H9 (cell line): ENCODE data around the gene RBM33. TPM values are rescaled to one million over a fixed set of nuclear protein-coding genes. Genes with fewer than 3 reads are reported as not detected.

Experiments used
- DNase-seq: peaks from one replicate; pipeline ENCODE4 v3.0.0-alpha.2; 2017
- H2AFZ ChIP-seq: one replicate; pipeline ENCODE4 v1.6.1; 2013; ENCODE audit warnings: mild to moderate bottlenecking, low read length, control low read depth, moderate library complexity
- H2AK5ac ChIP-seq: 2 replicates; pipeline ENCODE4 v1.6.1; 2013; ENCODE audit warnings: low read length, control low read depth, mixed read lengths; ENCODE audit not compliant: insufficient read length
- H2BK120ac ChIP-seq: one replicate; pipeline ENCODE4 v1.6.1; 2013; ENCODE audit warnings: low read depth, mild to moderate bottlenecking, low read length, control low read depth, inconsistent platforms; ENCODE audit not compliant: poor library complexity, severe bottlenecking
- H2BK12ac ChIP-seq: 2 replicates; pipeline ENCODE4 v1.6.1; 2013; ENCODE audit warnings: low read length, control low read depth, mixed read lengths, low read depth; ENCODE audit not compliant: insufficient read length
- H2BK15ac ChIP-seq: 2 replicates; pipeline ENCODE4 v1.6.1; 2013; ENCODE audit warnings: low read depth, low read length, control low read depth
- H2BK20ac ChIP-seq: one replicate; pipeline ENCODE4 v1.6.1; 2013; ENCODE audit warnings: low read depth, mild to moderate bottlenecking, low read length, control low read depth, inconsistent platforms; ENCODE audit not compliant: poor library complexity, severe bottlenecking
- H2BK5ac ChIP-seq: 2 replicates; pipeline ENCODE4 v1.6.1; 2013; ENCODE audit warnings: low read length, control low read depth, mixed read lengths; ENCODE audit not compliant: insufficient read length
- H3K14ac ChIP-seq: 2 replicates; pipeline ENCODE4 v1.6.1; 2013; ENCODE audit warnings: low read length, control low read depth; ENCODE audit not compliant: insufficient read depth
- H3K18ac ChIP-seq: 2 replicates; pipeline ENCODE4 v1.6.1; 2013; ENCODE audit warnings: low read depth, mild to moderate bottlenecking, mixed read lengths, low read length, control low read depth; ENCODE audit not compliant: insufficient read length
- H3K23ac ChIP-seq: 2 replicates; pipeline ENCODE4 v1.6.1; 2013; ENCODE audit warnings: low read length, control low read depth, mixed read lengths, low read depth; ENCODE audit not compliant: insufficient read length
- H3K23me2 ChIP-seq: 2 replicates; pipeline ENCODE4 v1.6.1; 2013; ENCODE audit warnings: low read depth, mild to moderate bottlenecking, mixed read lengths, low read length, control low read depth; ENCODE audit not compliant: insufficient read length, poor library complexity, severe bottlenecking
- H3K27ac ChIP-seq: 2 replicates; pipeline ENCODE4 v1.5.1; 2013; ENCODE audit warnings: low read length, control low read depth, mixed read lengths, low read depth; ENCODE audit not compliant: insufficient read length
- H3K27me3 ChIP-seq: 2 replicates; pipeline ENCODE4 v1.6.1; 2013; ENCODE audit warnings: low read length, control low read depth, inconsistent platforms; ENCODE audit not compliant: insufficient read depth
- H3K4ac ChIP-seq: 2 replicates; pipeline ENCODE4 v1.6.1; 2013; ENCODE audit warnings: low read depth, mild to moderate bottlenecking, control low read depth, inconsistent platforms, low read length, moderate library complexity
- H3K4me1 ChIP-seq: 2 replicates; pipeline ENCODE4 v1.6.1; 2013; ENCODE audit warnings: low read length, control low read depth, inconsistent platforms; ENCODE audit not compliant: insufficient read depth
- H3K4me2 ChIP-seq: 2 replicates; pipeline ENCODE4 v1.6.1; 2013; ENCODE audit warnings: low read length, control low read depth, mixed read lengths; ENCODE audit not compliant: insufficient read length, insufficient read depth
- H3K56ac ChIP-seq: 2 replicates; pipeline ENCODE4 v1.6.1; 2013; ENCODE audit warnings: low read depth, mild to moderate bottlenecking, mixed read lengths, low read length, control low read depth; ENCODE audit not compliant: insufficient read length
- H3K79me1 ChIP-seq: 2 replicates; pipeline ENCODE4 v1.6.1; 2013; ENCODE audit warnings: low read depth, mild to moderate bottlenecking, moderate library complexity, low read length, control low read depth, inconsistent platforms; ENCODE audit not compliant: insufficient read depth, poor library complexity, severe bottlenecking
- H3K79me2 ChIP-seq: 2 replicates; pipeline ENCODE4 v1.6.1; 2013; ENCODE audit warnings: low read length, control low read depth, inconsistent platforms; ENCODE audit not compliant: insufficient read depth
- H3K9ac ChIP-seq: 2 replicates; pipeline ENCODE4 v1.6.1; 2013; ENCODE audit warnings: low read length, control low read depth, mixed read lengths; ENCODE audit not compliant: insufficient read length; ENCODE audit errors: extremely low read depth
- H3K9me3 ChIP-seq: one replicate; pipeline ENCODE4 v1.6.1; 2013; ENCODE audit warnings: low read depth, low read length, inconsistent platforms; ENCODE audit not compliant: control insufficient read depth
- H3T11ph ChIP-seq: one replicate; pipeline ENCODE4 v1.6.1; 2013; ENCODE audit warnings: mild to moderate bottlenecking, low read length, control low read depth, inconsistent platforms
- H4K20me1 ChIP-seq: one replicate; pipeline ENCODE4 v1.6.1; 2013; ENCODE audit not compliant: control insufficient read depth, insufficient read length, insufficient read depth
- H4K5ac ChIP-seq: 2 replicates; pipeline ENCODE4 v1.6.1; 2013; ENCODE audit warnings: low read depth, mild to moderate bottlenecking, mixed read lengths, low read length, control low read depth; ENCODE audit not compliant: insufficient read length
- H4K8ac ChIP-seq: replicated peaks from 2 replicates; pipeline ENCODE4 v1.6.1; 2013; ENCODE audit warnings: low read length, control low read depth, mixed read lengths, low read depth; ENCODE audit not compliant: insufficient read length
- H4K91ac ChIP-seq: 2 replicates; pipeline ENCODE4 v1.6.1; 2013; ENCODE audit warnings: low read depth, mild to moderate bottlenecking, moderate library complexity, mixed read lengths, low read length, control low read depth; ENCODE audit not compliant: insufficient read length
- H3K27ac Mint-ChIP-seq, 3 experiments: 2 replicates in 2 of 3; 3 replicates in 1 of 3; pipeline ENCODE4 v1.8.0; 2020 to 2021; ENCODE audit warnings: mixed read lengths in 3 of 3, mild to moderate bottlenecking in 1 of 3, moderate library complexity in 1 of 3
- H3K27me3 Mint-ChIP-seq: 2 replicates; pipeline ENCODE4 v1.8.0; 2021; ENCODE audit warnings: low read depth, mild to moderate bottlenecking, moderate library complexity, mixed read lengths
- H3K36me3 Mint-ChIP-seq, 3 experiments: 2 replicates in 2 of 3; 3 replicates in 1 of 3; pipeline ENCODE4 v1.8.0; 2020 to 2021; ENCODE audit warnings: low read depth in 3 of 3, mixed read lengths in 3 of 3; ENCODE audit not compliant: insufficient read depth in 1 of 3
- H3K4me1 Mint-ChIP-seq, 2 experiments: 2 replicates each; pipeline ENCODE4 v1.8.0; 2020; ENCODE audit warnings: mixed read lengths in 2 of 2
- H3K4me3 Mint-ChIP-seq, 2 experiments: 2 replicates in 1 of 2; 3 replicates in 1 of 2; pipeline ENCODE4 v1.8.0; 2020 to 2021; ENCODE audit warnings: mild to moderate bottlenecking in 2 of 2, mixed read lengths in 2 of 2, moderate library complexity in 1 of 2
- H3K9me3 Mint-ChIP-seq, 2 experiments: 2 replicates in 1 of 2; 3 replicates in 1 of 2; pipeline ENCODE4 v1.8.0; 2020; ENCODE audit warnings: mild to moderate bottlenecking in 2 of 2, mixed read lengths in 2 of 2, moderate library complexity in 1 of 2
- WGBS: extraction: QIAGEN DNeasy Blood & Tissue Kit; methylation state at CpG from one replicate; pipeline ENCODE4 v1.1.7; 2013; ENCODE audit warnings: missing lambda C conversion rate, low lambda C conversion rate, mixed read lengths; ENCODE audit not compliant: insufficient read length; ENCODE audit errors: extremely low coverage; 5-methylcytosine and 5-hydroxymethylcytosine counted together
- total RNA-seq: library from RNA; stranded (reverse); gene quantifications from 2 replicates; pipeline ENCODE4 v1.2.1, GENCODE V29; 2021
- TF ChIP-seq, protein P1 (sequence below): fragments of 200-600 bp; sonication (generic); conservative IDR thresholded peaks from 3 replicates; pipeline ENCODE4 v1.8.0; 2021; ENCODE audit warnings: antibody characterized with exemption, mild to moderate bottlenecking

RBM33 gene
- total RNA-seq, 1 experiment from 2014 or later, result 71.3 TPM

GRCh38 chr7:155731380-155731779 lies 86.9 kb downstream of the RBM33 start:
- Histone ChIP-seq H3K56ac (no peak overlapping the region), H3K14ac (no peak overlapping the region), H2BK120ac (no peak overlapping the region), H2BK5ac (no peak overlapping the region), H2BK15ac (no peak overlapping the region), H3K79me2 (no peaks in the 10 kb centered on the region), H4K91ac (no peak overlapping the region), H3K9me3 (no peaks in the 10 kb centered on the region), H3K23ac (no peak overlapping the region), H3K79me1 (peaks cover 4% of the 10 kb centered on the region), H3K4me1 (no peaks in the 10 kb centered on the region), H3K18ac (no peak overlapping the region), H4K8ac (no peak overlapping the region), H3K23me2 (no peaks in the 10 kb centered on the region), H3K27ac (no peak overlapping the region), H3K4ac (no peak overlapping the region), H2AK5ac (no peak overlapping the region), H2BK20ac (no peak overlapping the region), H2AFZ (no peak overlapping the region), H3K27me3 (no peaks in the 10 kb centered on the region), H4K5ac (no peak overlapping the region), H3K4me2 (no peak overlapping the region), H2BK12ac (no peak overlapping the region), H3T11ph (no peak overlapping the region), H3K9ac (no peak overlapping the region), H4K20me1 (no peaks in the 10 kb centered on the region)
- Mint-ChIP-seq H3K36me3 (peaks cover 0 to 26% (median 12%) of the 10 kb centered on the region in 3 experiments; a peak in 5 of 7 replicates), H3K27me3 (no peaks in the 10 kb centered on the region), H3K27ac (0 out of 7 replicates have a peak overlapping the region, but pooled peaks of 1 of the 3 experiments have one; percentile 20), H3K4me1 (no peaks in the 10 kb centered on the region; a peak in 1 of 4 replicates), H3K4me3 (no peak overlapping the region), H3K9me3 (no peaks in the 10 kb centered on the region)
- no CpG with 5 or more reads among the region's 3 CpGs for WGBS
- no peak for DNase-seq
- TF ChIP-seq, protein P1, sequence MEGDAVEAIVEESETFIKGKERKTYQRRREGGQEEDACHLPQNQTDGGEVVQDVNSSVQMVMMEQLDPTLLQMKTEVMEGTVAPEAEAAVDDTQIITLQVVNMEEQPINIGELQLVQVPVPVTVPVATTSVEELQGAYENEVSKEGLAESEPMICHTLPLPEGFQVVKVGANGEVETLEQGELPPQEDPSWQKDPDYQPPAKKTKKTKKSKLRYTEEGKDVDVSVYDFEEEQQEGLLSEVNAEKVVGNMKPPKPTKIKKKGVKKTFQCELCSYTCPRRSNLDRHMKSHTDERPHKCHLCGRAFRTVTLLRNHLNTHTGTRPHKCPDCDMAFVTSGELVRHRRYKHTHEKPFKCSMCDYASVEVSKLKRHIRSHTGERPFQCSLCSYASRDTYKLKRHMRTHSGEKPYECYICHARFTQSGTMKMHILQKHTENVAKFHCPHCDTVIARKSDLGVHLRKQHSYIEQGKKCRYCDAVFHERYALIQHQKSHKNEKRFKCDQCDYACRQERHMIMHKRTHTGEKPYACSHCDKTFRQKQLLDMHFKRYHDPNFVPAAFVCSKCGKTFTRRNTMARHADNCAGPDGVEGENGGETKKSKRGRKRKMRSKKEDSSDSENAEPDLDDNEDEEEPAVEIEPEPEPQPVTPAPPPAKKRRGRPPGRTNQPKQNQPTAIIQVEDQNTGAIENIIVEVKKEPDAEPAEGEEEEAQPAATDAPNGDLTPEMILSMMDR, result no peak
